K562 (cell line): ENCODE results near the gene GPR107. TPM values are rescaled to one million over a fixed set of nuclear protein-coding genes. Genes with fewer than 3 reads are reported as not detected.

Experiments
- ATAC-seq: fragments of 200-7000 bp; cut with Tn5 transposase; 3 replicates; pipeline ENCODE4 v1.9.1; 2020; ENCODE audit warnings: moderate library complexity
- BruUV-seq: library from RNA; stranded (reverse); fragments of 400-500 nt; replicated peaks from 2 replicates; lab custom pipeline; 2021; lab: Mats Ljungman, UMichigan
- CTCF ChIA-PET: fragments of 300-600 bp; formaldehyde crosslinking; extraction: SDS; loops from one replicate; lab custom pipeline; 2021; ENCODE audit warnings: low intra/inter-chr PET ratio; lab: Yijun Ruan, JAX
- POLR2A ChIA-PET: fragments of 300-600, 350-650 bp; sonication (Branson Sonifier 250); formaldehyde crosslinking; extraction: SDS; loops from one replicate; lab custom pipeline; 2021; ENCODE audit warnings: antibody characterized with exemption, inconsistent platforms; lab: Yijun Ruan, JAX
- DNase-seq, 4 experiments: peaks; one replicate each; pipeline versions ENCODE4 v3.0.0 to v3.0.0-alpha.2; 2011 to 2018; ENCODE audit warnings: low spot score in 3 of 4, mixed read lengths in 3 of 4; ENCODE audit errors: extremely low read depth in 1 of 4
- FAIRE-seq: peaks from 2 replicates; lab custom pipeline; 2011; peaks lifted over from hg19 to GRCh38; lab: Jason Lieb, UNC
- H2AFZ ChIP-seq: 2 replicates; pipeline ENCODE4 v1.6.0; 2011; ENCODE audit warnings: low read depth, low read length, control low read depth, inconsistent platforms
- H3K27ac ChIP-seq: fragments of 200-600 bp; 3 replicates; pipeline ENCODE4 v1.8.0; 2011; ENCODE audit warnings: low read depth, mild to moderate bottlenecking, control low read depth, inconsistent platforms, low read length, moderate library complexity, mixed read lengths; ENCODE audit errors: extremely low read depth
- H3K27me3 ChIP-seq, 2 experiments: fragments of 300-600 bp in 1 of 2; 2 replicates in 1 of 2; 3 replicates in 1 of 2; pipeline versions ENCODE4 v1.6.0 to v1.8.0; 2011; ENCODE audit warnings: inconsistent platforms in 2 of 2, low read length in 2 of 2, mild to moderate bottlenecking in 1 of 2, mixed read lengths in 1 of 2, moderate library complexity in 1 of 2; ENCODE audit not compliant: control insufficient read depth in 2 of 2, insufficient read depth in 2 of 2
- H3K36me3 ChIP-seq: fragments of 300-600 bp; 3 replicates; pipeline ENCODE4 v1.8.0; 2011; ENCODE audit warnings: mild to moderate bottlenecking, low read length, inconsistent platforms; ENCODE audit not compliant: control insufficient read depth, insufficient read depth
- H3K4me1 ChIP-seq, 2 experiments: fragments of 200-600 bp in 1 of 2; replicated peaks in 1 of 2; 2 replicates in 1 of 2; 3 replicates in 1 of 2; pipeline versions ENCODE4 v1.5.1 to v1.8.0; 2011; ENCODE audit warnings: inconsistent platforms in 2 of 2, low read length in 2 of 2, mild to moderate bottlenecking in 1 of 2, mixed read lengths in 1 of 2, moderate library complexity in 1 of 2; ENCODE audit not compliant: control insufficient read depth in 2 of 2, insufficient read depth in 2 of 2
- H3K4me2 ChIP-seq: 2 replicates; pipeline ENCODE4 v1.6.1; 2011; ENCODE audit warnings: low read length, control low read depth, inconsistent platforms, mixed read lengths; ENCODE audit not compliant: insufficient read depth
- H3K4me3 ChIP-seq: fragments of 200-600 bp; sonication (generic), shearing (Covaris generic); 2 replicates; pipeline ENCODE4 v1.5.1; 2016; ENCODE audit warnings: control low read depth, inconsistent platforms
- H3K79me2 ChIP-seq: fragments of 200-600 bp; 3 replicates; pipeline ENCODE4 v1.8.0; 2011; ENCODE audit warnings: low read length, inconsistent platforms; ENCODE audit not compliant: control insufficient read depth, insufficient read depth
- H3K9ac ChIP-seq, 2 experiments: 2 replicates each; pipeline versions ENCODE4 v1.6.0 to v1.6.1; 2011; ENCODE audit warnings: low read depth in 2 of 2, low read length in 2 of 2, control low read depth in 1 of 2, inconsistent platforms in 1 of 2, mild to moderate bottlenecking in 1 of 2, mixed read lengths in 1 of 2; ENCODE audit not compliant: insufficient read depth in 1 of 2
- H3K9me1 ChIP-seq: one replicate; pipeline ENCODE4 v1.6.0; 2011; ENCODE audit warnings: inconsistent platforms, mild to moderate bottlenecking, low read length, moderate library complexity; ENCODE audit not compliant: control insufficient read depth, insufficient read depth
- H3K9me3 ChIP-seq: replicated peaks from 2 replicates; pipeline ENCODE4 v1.5.1; 2011; ENCODE audit warnings: low read depth, low read length, inconsistent platforms; ENCODE audit not compliant: control insufficient read depth, insufficient read depth
- H4K20me1 ChIP-seq: replicated peaks from 2 replicates; pipeline ENCODE4 v1.6.1; 2011; ENCODE audit warnings: low read length, inconsistent platforms, mixed read lengths; ENCODE audit not compliant: control insufficient read depth, insufficient read depth
- ATF2 ChIP-seq: sonication (generic); formaldehyde crosslinking; IDR thresholded peaks from 2 replicates; pipeline ENCODE4 v1.8.1; 2022; ENCODE audit warnings: missing genetic modification reagents
- CC2D1A ChIP-seq: fragments of 450-650 bp; IDR thresholded peaks from 2 replicates; pipeline ENCODE4 v1.6.1; 2017; ENCODE audit warnings: mild to moderate bottlenecking
- ETV1 ChIP-seq: fragments of 450-650 bp; conservative IDR thresholded peaks from 2 replicates; pipeline ENCODE4 v1.6.1; 2016; ENCODE audit warnings: missing genetic modification characterization, control low read depth, low read depth, missing compliant biosample characterization
- NFATC3 ChIP-seq: fragments of 450-650 bp; IDR thresholded peaks from 2 replicates; pipeline ENCODE4 v1.6.1; 2017; ENCODE audit warnings: mild to moderate bottlenecking
- RCOR1 ChIP-seq, 2 experiments: IDR thresholded peaks; 2 replicates each; pipeline ENCODE4 v1.6.1; 2012; ENCODE audit warnings: low read depth in 2 of 2, low read length in 2 of 2, borderline replicate concordance in 1 of 2, improper control_type of control experiment in 1 of 2
- WGBS: fragments of 100-300 bp; shearing (Covaris generic); methylation state at CpG from one replicate; pipeline ENCODE4 v1.1.6; 2016; ENCODE audit warnings: low coverage, mixed read lengths; ENCODE audit not compliant: insufficient coverage; ENCODE audit errors: missing lambda C conversion rate; 5-methylcytosine and 5-hydroxymethylcytosine counted together
- in situ Hi-C: fragments of 300-500 bp; cut with MboI; formaldehyde crosslinking; loops from 4 replicates; pipeline ENCODE4 v1.15.0; 2018; ENCODE audit warnings: inconsistent platforms, mixed read lengths
- intact Hi-C: fragments of 100-400 bp; cut with micrococcal nuclease; formaldehyde crosslinking; loops from 2 replicates; pipeline ENCODE4 v1.14.2; 2022
- polyA plus RNA-seq, 8 experiments: library from polyadenylated mRNA; depleted of rRNA in 4 of 8; stranded (reverse) in 5 of 8; unstranded in 3 of 8; fragments of >200 nt; fragmentation: Nextera tagmentation in 2 of 8; fragmentation: Illumina TruSeq in 1 of 8; extraction: Ambion mirVana in 2 of 8; extraction: Trizol in 1 of 8; gene quantifications; 2 replicates each; pipeline versions ENCODE4 v1.2.1 to v1.2.3, GENCODE V29; 2011 to 2014; ENCODE audit warnings: inconsistent platforms in 1 of 8, missing spikeins in 1 of 8
- total RNA-seq, 7 experiments: library from RNA; depleted of rRNA in 6 of 7; stranded (reverse); fragments of >200 nt in 6 of 7; fragmentation: Illumina TruSeq in 2 of 7; extraction: Trizol in 2 of 7; gene quantifications; 2 replicates each; pipeline versions ENCODE4 v1.2.1 to v1.2.3, GENCODE V29; 2011 to 2021; ENCODE audit warnings: low replicate concordance in 1 of 7
- TF ChIP-seq, protein P1 (sequence below): fragments of 250-450 bp; sonication (Bioruptor Pico); IDR thresholded peaks from 2 replicates; pipeline ENCODE4 v1.8.0; 2021; ENCODE audit warnings: moderate library complexity, mild to moderate bottlenecking, inconsistent platforms
- TF ChIP-seq, protein P2 (sequence below): fragments of 200-600 bp; sonication (generic); IDR thresholded peaks from one replicate; pipeline ENCODE4 v1.6.1; 2012; ENCODE audit warnings: mild to moderate bottlenecking, low read depth, low read length, inconsistent platforms

Gene GPR107
- total and polyA plus RNA-seq, 9 of the 15 experiments (the other 6 are each of a cell fraction or from before 2014, with no cell fraction given), result 3.2 to 34.6 (median 14.4) TPM

- FAIRE-seq (no peak), DNase-seq (no peak), ATAC-seq (no peak)
- Histone ChIP-seq H3K9ac (no peak overlapping the region), H2AFZ (no peak overlapping the region), H3K27me3 (no peaks in the 10 kb centered on the region), H3K9me1 (no peaks in the 10 kb centered on the region), H3K79me2 (no peaks in the 10 kb centered on the region), H3K4me2 (no peak overlapping the region), H3K4me1 (peaks cover 3 to 5% of the 10 kb centered on the region in 2 experiments; a peak in 4 of 5 replicates), H4K20me1 (no peaks in the 10 kb centered on the region), H3K36me3 (peaks cover 40% of the 10 kb centered on the region; the same call in 2 of the 3 replicates), H3K9me3 (no peaks in the 10 kb centered on the region), H3K4me3 (no peak overlapping the region), H3K27ac (no peak overlapping the region)
- TF ChIP-seq ATF2 (CRISPR knock-in tag) (no peak), CC2D1A (no peak), ETV1 (tag) (no peak), RCOR1 (IDR thresholded peaks at IDR 0.05; ENCODE audit: borderline replicate concordance in 1 of 2, low read depth in 2 of 2, low read length in 2 of 2) (no peak), NFATC3 (no peak)
- TF ChIP-seq, protein P1, sequence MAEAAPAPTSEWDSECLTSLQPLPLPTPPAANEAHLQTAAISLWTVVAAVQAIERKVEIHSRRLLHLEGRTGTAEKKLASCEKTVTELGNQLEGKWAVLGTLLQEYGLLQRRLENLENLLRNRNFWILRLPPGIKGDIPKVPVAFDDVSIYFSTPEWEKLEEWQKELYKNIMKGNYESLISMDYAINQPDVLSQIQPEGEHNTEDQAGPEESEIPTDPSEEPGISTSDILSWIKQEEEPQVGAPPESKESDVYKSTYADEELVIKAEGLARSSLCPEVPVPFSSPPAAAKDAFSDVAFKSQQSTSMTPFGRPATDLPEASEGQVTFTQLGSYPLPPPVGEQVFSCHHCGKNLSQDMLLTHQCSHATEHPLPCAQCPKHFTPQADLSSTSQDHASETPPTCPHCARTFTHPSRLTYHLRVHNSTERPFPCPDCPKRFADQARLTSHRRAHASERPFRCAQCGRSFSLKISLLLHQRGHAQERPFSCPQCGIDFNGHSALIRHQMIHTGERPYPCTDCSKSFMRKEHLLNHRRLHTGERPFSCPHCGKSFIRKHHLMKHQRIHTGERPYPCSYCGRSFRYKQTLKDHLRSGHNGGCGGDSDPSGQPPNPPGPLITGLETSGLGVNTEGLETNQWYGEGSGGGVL, result no peak
- TF ChIP-seq, protein P2, sequence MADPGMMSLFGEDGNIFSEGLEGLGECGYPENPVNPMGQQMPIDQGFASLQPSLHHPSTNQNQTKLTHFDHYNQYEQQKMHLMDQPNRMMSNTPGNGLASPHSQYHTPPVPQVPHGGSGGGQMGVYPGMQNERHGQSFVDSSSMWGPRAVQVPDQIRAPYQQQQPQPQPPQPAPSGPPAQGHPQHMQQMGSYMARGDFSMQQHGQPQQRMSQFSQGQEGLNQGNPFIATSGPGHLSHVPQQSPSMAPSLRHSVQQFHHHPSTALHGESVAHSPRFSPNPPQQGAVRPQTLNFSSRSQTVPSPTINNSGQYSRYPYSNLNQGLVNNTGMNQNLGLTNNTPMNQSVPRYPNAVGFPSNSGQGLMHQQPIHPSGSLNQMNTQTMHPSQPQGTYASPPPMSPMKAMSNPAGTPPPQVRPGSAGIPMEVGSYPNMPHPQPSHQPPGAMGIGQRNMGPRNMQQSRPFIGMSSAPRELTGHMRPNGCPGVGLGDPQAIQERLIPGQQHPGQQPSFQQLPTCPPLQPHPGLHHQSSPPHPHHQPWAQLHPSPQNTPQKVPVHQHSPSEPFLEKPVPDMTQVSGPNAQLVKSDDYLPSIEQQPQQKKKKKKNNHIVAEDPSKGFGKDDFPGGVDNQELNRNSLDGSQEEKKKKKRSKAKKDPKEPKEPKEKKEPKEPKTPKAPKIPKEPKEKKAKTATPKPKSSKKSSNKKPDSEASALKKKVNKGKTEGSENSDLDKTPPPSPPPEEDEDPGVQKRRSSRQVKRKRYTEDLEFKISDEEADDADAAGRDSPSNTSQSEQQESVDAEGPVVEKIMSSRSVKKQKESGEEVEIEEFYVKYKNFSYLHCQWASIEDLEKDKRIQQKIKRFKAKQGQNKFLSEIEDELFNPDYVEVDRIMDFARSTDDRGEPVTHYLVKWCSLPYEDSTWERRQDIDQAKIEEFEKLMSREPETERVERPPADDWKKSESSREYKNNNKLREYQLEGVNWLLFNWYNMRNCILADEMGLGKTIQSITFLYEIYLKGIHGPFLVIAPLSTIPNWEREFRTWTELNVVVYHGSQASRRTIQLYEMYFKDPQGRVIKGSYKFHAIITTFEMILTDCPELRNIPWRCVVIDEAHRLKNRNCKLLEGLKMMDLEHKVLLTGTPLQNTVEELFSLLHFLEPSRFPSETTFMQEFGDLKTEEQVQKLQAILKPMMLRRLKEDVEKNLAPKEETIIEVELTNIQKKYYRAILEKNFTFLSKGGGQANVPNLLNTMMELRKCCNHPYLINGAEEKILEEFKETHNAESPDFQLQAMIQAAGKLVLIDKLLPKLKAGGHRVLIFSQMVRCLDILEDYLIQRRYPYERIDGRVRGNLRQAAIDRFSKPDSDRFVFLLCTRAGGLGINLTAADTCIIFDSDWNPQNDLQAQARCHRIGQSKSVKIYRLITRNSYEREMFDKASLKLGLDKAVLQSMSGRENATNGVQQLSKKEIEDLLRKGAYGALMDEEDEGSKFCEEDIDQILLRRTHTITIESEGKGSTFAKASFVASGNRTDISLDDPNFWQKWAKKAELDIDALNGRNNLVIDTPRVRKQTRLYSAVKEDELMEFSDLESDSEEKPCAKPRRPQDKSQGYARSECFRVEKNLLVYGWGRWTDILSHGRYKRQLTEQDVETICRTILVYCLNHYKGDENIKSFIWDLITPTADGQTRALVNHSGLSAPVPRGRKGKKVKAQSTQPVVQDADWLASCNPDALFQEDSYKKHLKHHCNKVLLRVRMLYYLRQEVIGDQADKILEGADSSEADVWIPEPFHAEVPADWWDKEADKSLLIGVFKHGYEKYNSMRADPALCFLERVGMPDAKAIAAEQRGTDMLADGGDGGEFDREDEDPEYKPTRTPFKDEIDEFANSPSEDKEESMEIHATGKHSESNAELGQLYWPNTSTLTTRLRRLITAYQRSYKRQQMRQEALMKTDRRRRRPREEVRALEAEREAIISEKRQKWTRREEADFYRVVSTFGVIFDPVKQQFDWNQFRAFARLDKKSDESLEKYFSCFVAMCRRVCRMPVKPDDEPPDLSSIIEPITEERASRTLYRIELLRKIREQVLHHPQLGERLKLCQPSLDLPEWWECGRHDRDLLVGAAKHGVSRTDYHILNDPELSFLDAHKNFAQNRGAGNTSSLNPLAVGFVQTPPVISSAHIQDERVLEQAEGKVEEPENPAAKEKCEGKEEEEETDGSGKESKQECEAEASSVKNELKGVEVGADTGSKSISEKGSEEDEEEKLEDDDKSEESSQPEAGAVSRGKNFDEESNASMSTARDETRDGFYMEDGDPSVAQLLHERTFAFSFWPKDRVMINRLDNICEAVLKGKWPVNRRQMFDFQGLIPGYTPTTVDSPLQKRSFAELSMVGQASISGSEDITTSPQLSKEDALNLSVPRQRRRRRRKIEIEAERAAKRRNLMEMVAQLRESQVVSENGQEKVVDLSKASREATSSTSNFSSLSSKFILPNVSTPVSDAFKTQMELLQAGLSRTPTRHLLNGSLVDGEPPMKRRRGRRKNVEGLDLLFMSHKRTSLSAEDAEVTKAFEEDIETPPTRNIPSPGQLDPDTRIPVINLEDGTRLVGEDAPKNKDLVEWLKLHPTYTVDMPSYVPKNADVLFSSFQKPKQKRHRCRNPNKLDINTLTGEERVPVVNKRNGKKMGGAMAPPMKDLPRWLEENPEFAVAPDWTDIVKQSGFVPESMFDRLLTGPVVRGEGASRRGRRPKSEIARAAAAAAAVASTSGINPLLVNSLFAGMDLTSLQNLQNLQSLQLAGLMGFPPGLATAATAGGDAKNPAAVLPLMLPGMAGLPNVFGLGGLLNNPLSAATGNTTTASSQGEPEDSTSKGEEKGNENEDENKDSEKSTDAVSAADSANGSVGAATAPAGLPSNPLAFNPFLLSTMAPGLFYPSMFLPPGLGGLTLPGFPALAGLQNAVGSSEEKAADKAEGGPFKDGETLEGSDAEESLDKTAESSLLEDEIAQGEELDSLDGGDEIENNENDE, result no peak
- BruUV-seq, result no TSS peak
- WGBS, result 80% methylated on average over 6 of the region's 6 CpGs
- in situ Hi-C loops (no loop called here), intact Hi-C loops (no loop called here)
- CTCF ChIA-PET, result no interaction called here
- POLR2A ChIA-PET, result interaction anchor here (1.2 kb wide), 1 partner anchor 8 kb away, joined by 4 read pairs; no protein-coding TSS in a partner anchor
Measured at GRCh38 chr9:130120299-130120587, 66.5 kb downstream of the GPR107 start.
